ENCODE data around the gene SEMA7A. TPM values are rescaled to one million over a fixed set of nuclear protein-coding genes. Genes with fewer than 3 reads are reported as not detected.

The SEMA7A gene
- total and polyA plus RNA-seq, 9 of the 15 experiments (the other 6 are each of a cell fraction or from before 2014, with no cell fraction given), result 0.04 to 8.2 (median 5.4) TPM; not detected in 1

DNA sequence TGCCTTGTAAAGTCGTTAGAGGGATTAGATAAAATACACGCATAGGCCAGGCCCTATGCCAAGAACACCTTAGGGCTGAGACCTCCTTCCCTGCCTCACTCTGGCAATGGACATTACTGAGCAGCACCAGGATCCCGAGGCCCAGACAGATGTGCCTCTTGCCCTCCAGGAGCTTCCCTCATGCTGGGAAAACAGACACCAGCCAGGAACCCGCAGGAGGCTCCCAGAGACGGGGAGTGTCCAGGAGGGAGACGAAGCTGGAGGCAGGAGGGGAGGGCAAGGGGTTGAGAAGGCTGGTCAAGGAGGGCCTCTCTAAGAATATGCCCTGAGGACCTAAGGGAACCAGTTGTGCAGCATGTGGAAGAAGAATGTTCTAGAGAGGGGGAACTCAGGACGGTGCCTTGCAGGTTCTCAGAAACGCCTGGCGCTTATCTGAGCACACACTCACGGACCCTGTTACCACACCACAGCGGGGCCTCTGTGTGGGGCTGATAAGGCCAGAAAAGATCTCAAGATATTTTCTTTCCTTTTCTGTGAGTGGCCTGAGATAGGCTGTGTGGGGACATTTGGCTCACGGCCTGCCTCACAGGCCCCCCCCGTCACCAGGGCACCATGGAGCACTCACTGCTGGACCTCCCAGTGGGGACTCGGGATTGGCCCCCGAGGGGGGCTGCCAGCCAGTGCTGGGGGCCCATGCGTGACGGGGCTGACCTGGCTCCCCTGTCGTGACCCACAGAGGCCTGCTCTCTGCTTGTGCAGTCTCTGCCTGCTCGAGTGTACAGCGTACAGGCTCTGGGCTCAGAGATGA is 44.3 kb downstream of the SEMA7A start (continued):
- TF ChIP-seq, protein P1, sequence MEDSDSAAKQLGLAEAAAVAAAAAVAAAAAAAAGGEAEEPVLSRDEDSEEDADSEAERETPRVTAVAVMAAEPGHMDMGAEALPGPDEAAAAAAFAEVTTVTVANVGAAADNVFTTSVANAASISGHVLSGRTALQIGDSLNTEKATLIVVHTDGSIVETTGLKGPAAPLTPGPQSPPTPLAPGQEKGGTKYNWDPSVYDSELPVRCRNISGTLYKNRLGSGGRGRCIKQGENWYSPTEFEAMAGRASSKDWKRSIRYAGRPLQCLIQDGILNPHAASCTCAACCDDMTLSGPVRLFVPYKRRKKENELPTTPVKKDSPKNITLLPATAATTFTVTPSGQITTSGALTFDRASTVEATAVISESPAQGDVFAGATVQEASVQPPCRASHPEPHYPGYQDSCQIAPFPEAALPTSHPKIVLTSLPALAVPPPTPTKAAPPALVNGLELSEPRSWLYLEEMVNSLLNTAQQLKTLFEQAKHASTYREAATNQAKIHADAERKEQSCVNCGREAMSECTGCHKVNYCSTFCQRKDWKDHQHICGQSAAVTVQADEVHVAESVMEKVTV (CRISPR knock-in tag; IDR thresholded peaks at IDR 0.05), result peak; percentile 45; the same call in 1 of the 2 replicates
- TF ChIP-seq ZNF584 (CRISPR knock-in tag; IDR thresholded peaks at IDR 0.05; ENCODE audit: low read depth), result peak; percentile 88
- TF ChIP-seq HLTF (IDR thresholded peaks at IDR 0.05), result peak; percentile 93; the same call in 1 of the 2 replicates
- 0 out of 2 replicates have a peak, but pooled peaks have one; percentile 48 for TF ChIP-seq ELF2 (CRISPR knock-in tag; IDR thresholded peaks at IDR 0.05)
- no peak for TF ChIP-seq ZNF830 (CRISPR knock-in tag; IDR thresholded peaks at IDR 0.05)
- TF ChIP-seq, protein P2, sequence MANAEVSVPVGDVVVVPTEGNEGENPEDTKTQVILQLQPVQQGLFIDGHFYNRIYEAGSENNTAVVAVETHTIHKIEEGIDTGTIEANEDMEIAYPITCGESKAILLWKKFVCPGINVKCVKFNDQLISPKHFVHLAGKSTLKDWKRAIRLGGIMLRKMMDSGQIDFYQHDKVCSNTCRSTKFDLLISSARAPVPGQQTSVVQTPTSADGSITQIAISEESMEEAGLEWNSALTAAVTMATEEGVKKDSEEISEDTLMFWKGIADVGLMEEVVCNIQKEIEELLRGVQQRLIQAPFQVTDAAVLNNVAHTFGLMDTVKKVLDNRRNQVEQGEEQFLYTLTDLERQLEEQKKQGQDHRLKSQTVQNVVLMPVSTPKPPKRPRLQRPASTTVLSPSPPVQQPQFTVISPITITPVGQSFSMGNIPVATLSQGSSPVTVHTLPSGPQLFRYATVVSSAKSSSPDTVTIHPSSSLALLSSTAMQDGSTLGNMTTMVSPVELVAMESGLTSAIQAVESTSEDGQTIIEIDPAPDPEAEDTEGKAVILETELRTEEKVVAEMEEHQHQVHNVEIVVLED (CRISPR knock-in tag; IDR thresholded peaks at IDR 0.05), result peak; percentile 53
- TF ChIP-seq SMAD1 (IDR thresholded peaks at IDR 0.05; ENCODE audit: low read depth, low read length, partially characterized antibody), result peak; percentile 97
- TF ChIP-seq, protein P3, sequence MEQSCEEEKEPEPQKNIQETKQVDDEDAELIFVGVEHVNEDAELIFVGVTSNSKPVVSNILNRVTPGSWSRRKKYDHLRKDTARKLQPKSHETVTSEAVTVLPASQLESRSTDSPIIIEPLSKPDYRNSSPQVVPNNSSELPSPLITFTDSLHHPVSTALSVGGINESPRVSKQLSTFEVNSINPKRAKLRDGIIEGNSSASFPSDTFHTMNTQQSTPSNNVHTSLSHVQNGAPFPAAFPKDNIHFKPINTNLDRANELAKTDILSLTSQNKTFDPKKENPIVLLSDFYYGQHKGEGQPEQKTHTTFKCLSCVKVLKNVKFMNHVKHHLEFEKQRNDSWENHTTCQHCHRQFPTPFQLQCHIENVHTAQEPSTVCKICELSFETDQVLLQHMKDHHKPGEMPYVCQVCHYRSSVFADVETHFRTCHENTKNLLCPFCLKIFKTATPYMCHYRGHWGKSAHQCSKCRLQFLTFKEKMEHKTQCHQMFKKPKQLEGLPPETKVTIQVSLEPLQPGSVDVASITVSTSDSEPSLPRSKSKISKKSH (CRISPR knock-in tag; IDR thresholded peaks at IDR 0.05), result no peak
- TF ChIP-seq CSDE1 (IDR thresholded peaks at IDR 0.05), result no peak
- TF ChIP-seq HDAC3 (IDR thresholded peaks at IDR 0.05; ENCODE audit: borderline replicate concordance, partially characterized antibody), result no peak
- TF ChIP-seq ZNF316 (IDR thresholded peaks at IDR 0.05), result peak; percentile 96
- no peak for TF ChIP-seq ZZZ3 (IDR thresholded peaks at IDR 0.05)
- no peak for TF ChIP-seq ARID2 (IDR thresholded peaks at IDR 0.05)
- TF ChIP-seq NCOA6 (IDR thresholded peaks at IDR 0.05), result no peak
- TF ChIP-seq, protein P4, sequence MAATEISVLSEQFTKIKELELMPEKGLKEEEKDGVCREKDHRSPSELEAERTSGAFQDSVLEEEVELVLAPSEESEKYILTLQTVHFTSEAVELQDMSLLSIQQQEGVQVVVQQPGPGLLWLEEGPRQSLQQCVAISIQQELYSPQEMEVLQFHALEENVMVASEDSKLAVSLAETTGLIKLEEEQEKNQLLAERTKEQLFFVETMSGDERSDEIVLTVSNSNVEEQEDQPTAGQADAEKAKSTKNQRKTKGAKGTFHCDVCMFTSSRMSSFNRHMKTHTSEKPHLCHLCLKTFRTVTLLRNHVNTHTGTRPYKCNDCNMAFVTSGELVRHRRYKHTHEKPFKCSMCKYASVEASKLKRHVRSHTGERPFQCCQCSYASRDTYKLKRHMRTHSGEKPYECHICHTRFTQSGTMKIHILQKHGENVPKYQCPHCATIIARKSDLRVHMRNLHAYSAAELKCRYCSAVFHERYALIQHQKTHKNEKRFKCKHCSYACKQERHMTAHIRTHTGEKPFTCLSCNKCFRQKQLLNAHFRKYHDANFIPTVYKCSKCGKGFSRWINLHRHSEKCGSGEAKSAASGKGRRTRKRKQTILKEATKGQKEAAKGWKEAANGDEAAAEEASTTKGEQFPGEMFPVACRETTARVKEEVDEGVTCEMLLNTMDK (IDR thresholded peaks at IDR 0.05; ENCODE audit: borderline replicate concordance, insufficient read depth, low read depth, low read length, poor library complexity, severe bottlenecking), result no peak
- TF ChIP-seq, protein P5, sequence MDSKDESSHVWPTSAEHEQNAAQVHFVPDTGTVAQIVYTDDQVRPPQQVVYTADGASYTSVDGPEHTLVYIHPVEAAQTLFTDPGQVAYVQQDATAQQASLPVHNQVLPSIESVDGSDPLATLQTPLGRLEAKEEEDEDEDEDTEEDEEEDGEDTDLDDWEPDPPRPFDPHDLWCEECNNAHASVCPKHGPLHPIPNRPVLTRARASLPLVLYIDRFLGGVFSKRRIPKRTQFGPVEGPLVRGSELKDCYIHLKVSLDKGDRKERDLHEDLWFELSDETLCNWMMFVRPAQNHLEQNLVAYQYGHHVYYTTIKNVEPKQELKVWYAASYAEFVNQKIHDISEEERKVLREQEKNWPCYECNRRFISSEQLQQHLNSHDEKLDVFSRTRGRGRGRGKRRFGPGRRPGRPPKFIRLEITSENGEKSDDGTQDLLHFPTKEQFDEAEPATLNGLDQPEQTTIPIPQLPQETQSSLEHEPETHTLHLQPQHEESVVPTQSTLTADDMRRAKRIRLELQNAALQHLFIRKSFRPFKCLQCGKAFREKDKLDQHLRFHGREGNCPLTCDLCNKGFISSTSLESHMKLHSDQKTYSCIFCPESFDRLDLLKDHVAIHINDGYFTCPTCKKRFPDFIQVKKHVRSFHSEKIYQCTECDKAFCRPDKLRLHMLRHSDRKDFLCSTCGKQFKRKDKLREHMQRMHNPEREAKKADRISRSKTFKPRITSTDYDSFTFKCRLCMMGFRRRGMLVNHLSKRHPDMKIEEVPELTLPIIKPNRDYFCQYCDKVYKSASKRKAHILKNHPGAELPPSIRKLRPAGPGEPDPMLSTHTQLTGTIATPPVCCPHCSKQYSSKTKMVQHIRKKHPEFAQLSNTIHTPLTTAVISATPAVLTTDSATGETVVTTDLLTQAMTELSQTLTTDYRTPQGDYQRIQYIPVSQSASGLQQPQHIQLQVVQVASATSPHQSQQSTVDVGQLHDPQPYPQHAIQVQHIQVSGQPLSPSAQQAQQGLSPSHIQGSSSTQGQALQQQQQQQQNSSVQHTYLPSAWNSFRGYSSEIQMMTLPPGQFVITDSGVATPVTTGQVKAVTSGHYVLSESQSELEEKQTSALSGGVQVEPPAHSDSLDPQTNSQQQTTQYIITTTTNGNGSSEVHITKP (IDR thresholded peaks at IDR 0.05; ENCODE audit: partially characterized antibody), result peak; percentile 61
- peak; percentile 79 to 88; a peak in 3 of 4 replicates for TF ChIP-seq KDM1A (IDR thresholded peaks at IDR 0.05)

Data from K562 (cell line).